ENCODE data around the gene TNNI2. TPM values are rescaled to one million over a fixed set of nuclear protein-coding genes. Genes with fewer than 3 reads are reported as not detected.

The TNNI2 gene
- total and polyA plus RNA-seq, 8 donors: 0.24 to 8.5 (median 0.52) TPM; not detected in 1

- H3K9me3 ChIP-seq: no peaks in the 10 kb centered on the region
- no peak for TF ChIP-seq CTCF (IDR thresholded peaks at IDR 0.05)
- no peaks in the 10 kb centered on the region for H3K27me3 ChIP-seq
- no peaks in the 10 kb centered on the region for H3K36me3 ChIP-seq
- no peak for ATAC-seq
- H3K4me3 ChIP-seq: peak overlapping the region in 1 of 2 donors; percentile 49
- H3K27ac ChIP-seq: peak overlapping the region in 1 of 2 donors; percentile 6
- intact Hi-C loops (cut with DNase I): no loop called here
- peak in 1 of 4 donors; percentile 78 for DNase-seq
- H3K4me1 ChIP-seq: peaks cover 0 to 89% of the 10 kb centered on the region in 2 donors
Observed at GRCh38 chr11:1854132-1854948, 15.6 kb downstream of the TNNI2 start.

- Histone ChIP-seq H3K27ac (peak overlapping the region in 1 of 2 donors; percentile 6), H3K9me3 (no peaks in the 10 kb centered on the region), H3K4me1 (peaks cover 0 to 80% of the 10 kb centered on the region in 2 donors), H3K27me3 (no peaks in the 10 kb centered on the region), H3K36me3 (no peaks in the 10 kb centered on the region), H3K4me3 (peak overlapping the region in 1 of 2 donors; percentile 49)
- intact Hi-C loops (cut with DNase I): no loop called here
- DNase-seq (peak in 1 of 4 donors; percentile 76), ATAC-seq (no peak)
- TF ChIP-seq CTCF (IDR thresholded peaks at IDR 0.05): no peak
Observed at GRCh38 chr11:1854949-1855885, 16.4 kb downstream of the TNNI2 start.

GRCh38 chr11:1855886-1856265 lies 17.1 kb downstream of the TNNI2 start:
- DNase-seq: peak in 1 of 4 donors; percentile 53

GRCh38 chr11:1856306-1857005 lies 17.7 kb downstream of the TNNI2 start:
- TF ChIP-seq CTCF (IDR thresholded peaks at IDR 0.05): no peak
- ATAC-seq (no peak), DNase-seq (peak in 1 of 4 donors; percentile 66)
- Histone ChIP-seq H3K27ac (no peak overlapping the region), H3K4me3 (no peak overlapping the region), H3K9me3 (no peaks in the 10 kb centered on the region), H3K36me3 (no peaks in the 10 kb centered on the region), H3K4me1 (peaks cover 0 to 69% of the 10 kb centered on the region in 2 donors), H3K27me3 (no peaks in the 10 kb centered on the region)
- intact Hi-C loops (cut with DNase I): no loop called here

More at GRCh38 chr11:1855886-1856265, 17.1 kb downstream of the TNNI2 start:
- Histone ChIP-seq H3K27ac (no peak overlapping the region), H3K27me3 (no peaks in the 10 kb centered on the region), H3K9me3 (no peaks in the 10 kb centered on the region), H3K36me3 (no peaks in the 10 kb centered on the region), H3K4me1 (peaks cover 0 to 75% of the 10 kb centered on the region in 2 donors), H3K4me3 (no peak overlapping the region)
- ATAC-seq: no peak
- no peak for TF ChIP-seq CTCF (IDR thresholded peaks at IDR 0.05)
- intact Hi-C loops (cut with DNase I): no loop called here

Data from left lung (tissue), 10 donors.